Panc1 (cell line): Measurements from ENCODE around the gene TMEM184A. TPM values are rescaled to one million over a fixed set of nuclear protein-coding genes. Genes with fewer than 3 reads are reported as not detected.

Source experiments
- ATAC-seq: fragments of 200-7000 bp; cut with Tn5 transposase; 2 replicates; pipeline ENCODE4 v1.9.1; 2020; ENCODE audit warnings: mild to moderate bottlenecking, moderate library complexity
- BruUV-seq: library from RNA; stranded (reverse); fragments of 400-500 nt; replicated peaks from 2 replicates; lab custom pipeline; 2021; lab: Mats Ljungman, UMichigan
- CTCF ChIA-PET: fragments of 300-600 bp; sonication (Branson Sonifier 250); formaldehyde crosslinking; loops from one replicate; lab custom pipeline; 2022; ENCODE audit warnings: antibody characterized with exemption; lab: Charles Lee
- POLR2A ChIA-PET: fragments of 300-600 bp; sonication (Branson Sonifier 250); formaldehyde crosslinking; loops from one replicate; lab custom pipeline; 2022; ENCODE audit warnings: antibody characterized with exemption; lab: Charles Lee
- DNase-seq: peaks from one replicate; pipeline ENCODE4 v3.0.0-alpha.2; 2010; ENCODE audit warnings: low read depth, low spot score
- H3K27ac ChIP-seq: 2 replicates; pipeline ENCODE4 v1.5.1; 2011; ENCODE audit warnings: mild to moderate bottlenecking, low read length, inconsistent platforms
- H3K27me3 ChIP-seq: fragments of 200-500 bp; sonication (Bioruptor generic); 2 replicates; pipeline ENCODE4 v1.6.0; 2014; ENCODE audit warnings: low read length, inconsistent platforms; ENCODE audit not compliant: control insufficient read depth, insufficient read depth
- H3K36me3 ChIP-seq: fragments of 200-500 bp; sonication (Bioruptor generic); 2 replicates; pipeline ENCODE4 v1.5.1; 2014; ENCODE audit warnings: inconsistent platforms, mild to moderate bottlenecking, low read length, moderate library complexity; ENCODE audit not compliant: control insufficient read depth, insufficient read depth
- H3K4me1 ChIP-seq: 2 replicates; pipeline ENCODE4 v1.5.1; 2011; ENCODE audit warnings: inconsistent platforms, mild to moderate bottlenecking, low read length, moderate library complexity; ENCODE audit not compliant: control insufficient read depth, insufficient read depth
- H3K4me3 ChIP-seq, 2 experiments: 2 replicates each; pipeline ENCODE4 v1.5.1; 2011 to 2012; ENCODE audit warnings: low read depth in 2 of 2, low read length in 2 of 2, mild to moderate bottlenecking in 2 of 2, inconsistent platforms in 1 of 2, moderate library complexity in 1 of 2
- H3K9me3 ChIP-seq: fragments of 200-500 bp; sonication (Bioruptor generic); 2 replicates; pipeline ENCODE4 v1.5.1; 2014; ENCODE audit warnings: low read depth, mild to moderate bottlenecking, inconsistent platforms, low read length, moderate library complexity; ENCODE audit not compliant: control insufficient read depth, insufficient read depth
- CTCF ChIP-seq: fragments of 450-650 bp; IDR thresholded peaks from 2 replicates; pipeline ENCODE4 v1.5.1; 2017; ENCODE audit warnings: mild to moderate bottlenecking
- POLR2AphosphoS5 ChIP-seq: IDR thresholded peaks from 2 replicates; pipeline ENCODE4 v1.6.1; 2012; ENCODE audit warnings: mild to moderate bottlenecking, low read depth, low read length, moderate library complexity
- REST ChIP-seq, 2 experiments: IDR thresholded peaks; 2 replicates each; pipeline ENCODE4 v1.6.1; 2011 to 2012; ENCODE audit warnings: low read depth in 2 of 2, control low read depth in 1 of 2, low read length in 1 of 2, mild to moderate bottlenecking in 1 of 2, moderate library complexity in 1 of 2; ENCODE audit not compliant: insufficient read depth in 1 of 2
- SIN3A ChIP-seq: IDR thresholded peaks from 2 replicates; pipeline ENCODE4 v1.6.1; 2012; ENCODE audit warnings: low read depth, mild to moderate bottlenecking, low read length, moderate library complexity, borderline replicate concordance; ENCODE audit not compliant: insufficient read depth
- TCF7L2 ChIP-seq: IDR thresholded peaks from 2 replicates; pipeline ENCODE4 v1.6.1; 2011; ENCODE audit warnings: mild to moderate bottlenecking, low read depth, low read length, inconsistent platforms
- in situ Hi-C: cut with HindIII; loops from 2 replicates; pipeline ENCODE4 v1.10.0; 2016; ENCODE audit warnings: low sequenced_read_pairs, low pct_unique_long_range_greater_than_20kb
- intact Hi-C: fragments of 100-400 bp; cut with micrococcal nuclease; formaldehyde crosslinking; loops from one replicate; pipeline ENCODE4 v1.10.0; 2022; ENCODE audit not compliant: unreplicated experiment
- total RNA-seq: library from RNA; stranded (reverse); gene quantifications from one replicate; pipeline ENCODE4 v1.2.1, GENCODE V29; 2021; ENCODE audit not compliant: unreplicated experiment

Gene TMEM184A
- total RNA-seq, 1 experiment from 2014 or later, result 9.2 TPM

GRCh38 chr7:1550846-1551155 is 5.2 kb downstream of the TMEM184A start:
- Histone ChIP-seq H3K36me3 (no peaks in the 10 kb centered on the region), H3K4me3 (no peak overlapping the region), H3K9me3 (no peaks in the 10 kb centered on the region), H3K27ac (no peak overlapping the region), H3K27me3 (no peaks in the 10 kb centered on the region), H3K4me1 (peaks cover 25% of the 10 kb centered on the region)
- no TSS peak for BruUV-seq
- ChIA-PET POLR2A (no interaction called here), CTCF (no interaction called here)
- in situ Hi-C loops, result no loop called here
- intact Hi-C loops, result no loop called here
- DNase-seq (no peak), ATAC-seq (no peak)
- TF ChIP-seq TCF7L2 (no peak), POLR2AphosphoS5 (no peak), SIN3A (no peak), CTCF (no peak), REST (IDR thresholded peaks at IDR 0.05; ENCODE audit: insufficient read depth in 1 of 2, low read depth in 2 of 2, low read length in 1 of 2) (no peak)

GRCh38 chr7:1550005-1550845 is 5.8 kb downstream of the TMEM184A start:
- peak; percentile 15; the same call in 1 of the 2 replicates for TF ChIP-seq CTCF
- no peak for TF ChIP-seq POLR2AphosphoS5
- no peak for TF ChIP-seq REST (IDR thresholded peaks at IDR 0.05; ENCODE audit: insufficient read depth in 1 of 2, low read depth in 2 of 2, low read length in 1 of 2)
- H3K27ac ChIP-seq, result no peak overlapping the region
- H3K27me3 ChIP-seq, result no peaks in the 10 kb centered on the region
- ATAC-seq (no peak), DNase-seq (no peak)
- H3K4me3 ChIP-seq, result no peak overlapping the region
- peaks cover 25% of the 10 kb centered on the region for H3K4me1 ChIP-seq
- in situ Hi-C loops (no loop called here), intact Hi-C loops (no loop called here)
- BruUV-seq, result no TSS peak
- POLR2A ChIA-PET, result no interaction called here
- no peaks in the 10 kb centered on the region for H3K9me3 ChIP-seq
- H3K36me3 ChIP-seq, result no peaks in the 10 kb centered on the region
- CTCF ChIA-PET, result no interaction called here
